ENCODE measurements around the gene FHOD1.

DNA sequence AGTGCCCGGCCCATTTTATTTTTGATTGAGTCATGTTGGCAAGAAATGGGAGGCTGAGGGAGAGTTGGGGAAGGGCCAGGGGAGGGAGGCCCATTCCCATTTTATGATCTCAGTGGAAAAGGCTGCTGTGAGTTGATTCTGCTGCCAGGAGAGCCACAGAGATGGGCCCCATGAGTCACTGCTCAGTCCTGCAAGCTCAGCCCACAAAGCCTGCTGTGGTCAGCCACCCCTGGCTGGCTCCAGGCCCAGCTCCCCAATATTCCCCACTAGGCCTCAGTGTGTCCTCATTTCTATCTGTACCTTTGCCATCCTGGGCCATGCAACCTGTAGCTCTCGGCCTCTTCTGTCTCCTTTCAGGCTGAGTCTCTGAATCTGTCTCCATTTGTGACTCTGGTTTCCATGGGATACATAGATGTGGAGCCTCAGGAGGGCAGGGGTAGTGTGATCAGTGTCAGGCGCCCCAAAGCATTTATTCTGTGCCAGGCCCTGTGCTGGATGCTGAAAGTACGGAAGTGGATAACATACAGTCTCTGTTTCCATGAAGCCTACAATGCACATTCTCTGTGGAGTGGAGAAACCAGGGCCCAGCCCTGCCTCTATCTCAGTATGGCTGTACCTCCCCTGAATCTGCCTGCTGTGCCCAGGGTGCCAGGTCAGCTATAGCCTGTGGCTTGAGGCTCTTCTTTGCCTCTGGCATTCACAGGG lies 30.2 kb upstream of the FHOD1 start:
- TF ChIP-seq, protein P1, sequence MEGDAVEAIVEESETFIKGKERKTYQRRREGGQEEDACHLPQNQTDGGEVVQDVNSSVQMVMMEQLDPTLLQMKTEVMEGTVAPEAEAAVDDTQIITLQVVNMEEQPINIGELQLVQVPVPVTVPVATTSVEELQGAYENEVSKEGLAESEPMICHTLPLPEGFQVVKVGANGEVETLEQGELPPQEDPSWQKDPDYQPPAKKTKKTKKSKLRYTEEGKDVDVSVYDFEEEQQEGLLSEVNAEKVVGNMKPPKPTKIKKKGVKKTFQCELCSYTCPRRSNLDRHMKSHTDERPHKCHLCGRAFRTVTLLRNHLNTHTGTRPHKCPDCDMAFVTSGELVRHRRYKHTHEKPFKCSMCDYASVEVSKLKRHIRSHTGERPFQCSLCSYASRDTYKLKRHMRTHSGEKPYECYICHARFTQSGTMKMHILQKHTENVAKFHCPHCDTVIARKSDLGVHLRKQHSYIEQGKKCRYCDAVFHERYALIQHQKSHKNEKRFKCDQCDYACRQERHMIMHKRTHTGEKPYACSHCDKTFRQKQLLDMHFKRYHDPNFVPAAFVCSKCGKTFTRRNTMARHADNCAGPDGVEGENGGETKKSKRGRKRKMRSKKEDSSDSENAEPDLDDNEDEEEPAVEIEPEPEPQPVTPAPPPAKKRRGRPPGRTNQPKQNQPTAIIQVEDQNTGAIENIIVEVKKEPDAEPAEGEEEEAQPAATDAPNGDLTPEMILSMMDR (IDR thresholded peaks at IDR 0.05) = no peak
- TF ChIP-seq POLR2A (IDR thresholded peaks at IDR 0.05) = no peak

All from lower leg skin (tissue), 3 donors.